GM13976 (cell line): ENCODE measurements around the gene THOP1.

Experiments used
- DNase-seq: peaks from one replicate; pipeline ENCODE4 v3.0.0; 2012; ENCODE audit warnings: low spot score
- in situ Hi-C: fragments of 300-500 bp; cut with MboI; formaldehyde crosslinking; loops from one replicate; pipeline ENCODE4 v1.12.0; 2022; ENCODE audit warnings: low sequenced_read_pairs, mixed read lengths, inconsistent platforms; ENCODE audit not compliant: unreplicated experiment
- TF ChIP-seq, protein P1 (sequence below): IDR thresholded peaks from 2 replicates; pipeline ENCODE4 v1.5.1; 2012; ENCODE audit warnings: borderline replicate concordance, mild to moderate bottlenecking; ENCODE audit not compliant: insufficient read depth; ENCODE audit errors: extremely low read depth, missing control alignments, control extremely low read depth

Gene THOP1

DNA sequence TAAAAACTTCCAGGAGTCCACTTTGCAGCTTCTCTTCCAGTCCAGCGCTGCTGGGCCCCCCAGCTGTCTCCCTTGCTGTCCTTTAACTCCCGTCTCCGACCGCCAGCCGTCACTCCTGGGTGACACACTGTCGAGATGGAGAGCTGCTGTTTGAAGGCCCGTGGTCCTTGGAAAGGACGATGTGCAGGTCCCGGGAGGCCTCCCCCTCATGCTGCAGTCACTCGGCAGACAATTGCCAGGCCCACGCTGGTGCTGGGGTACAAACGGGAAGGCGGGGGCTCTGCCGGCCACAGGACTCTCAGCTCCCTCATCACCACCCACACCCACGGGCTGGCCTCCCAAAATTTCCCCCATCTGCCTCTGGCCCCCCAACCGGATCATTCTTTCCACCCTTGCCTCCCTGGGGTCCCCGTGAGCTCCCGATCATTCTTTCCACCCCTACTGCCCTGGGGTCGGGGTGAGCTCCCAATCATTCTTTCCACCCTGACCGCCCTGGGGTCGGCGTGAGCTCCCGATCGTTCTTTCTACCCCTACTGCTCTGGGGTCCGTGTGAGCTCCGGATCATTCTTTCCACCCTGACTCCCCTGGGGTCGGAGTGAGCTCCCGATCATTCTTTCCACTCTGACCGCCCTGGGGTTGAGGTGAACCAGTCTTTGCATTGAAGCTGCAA is 18.3 kb downstream of the THOP1 start:
- DNase-seq: no peak
- in situ Hi-C loops: no loop called here
- TF ChIP-seq, protein P1, sequence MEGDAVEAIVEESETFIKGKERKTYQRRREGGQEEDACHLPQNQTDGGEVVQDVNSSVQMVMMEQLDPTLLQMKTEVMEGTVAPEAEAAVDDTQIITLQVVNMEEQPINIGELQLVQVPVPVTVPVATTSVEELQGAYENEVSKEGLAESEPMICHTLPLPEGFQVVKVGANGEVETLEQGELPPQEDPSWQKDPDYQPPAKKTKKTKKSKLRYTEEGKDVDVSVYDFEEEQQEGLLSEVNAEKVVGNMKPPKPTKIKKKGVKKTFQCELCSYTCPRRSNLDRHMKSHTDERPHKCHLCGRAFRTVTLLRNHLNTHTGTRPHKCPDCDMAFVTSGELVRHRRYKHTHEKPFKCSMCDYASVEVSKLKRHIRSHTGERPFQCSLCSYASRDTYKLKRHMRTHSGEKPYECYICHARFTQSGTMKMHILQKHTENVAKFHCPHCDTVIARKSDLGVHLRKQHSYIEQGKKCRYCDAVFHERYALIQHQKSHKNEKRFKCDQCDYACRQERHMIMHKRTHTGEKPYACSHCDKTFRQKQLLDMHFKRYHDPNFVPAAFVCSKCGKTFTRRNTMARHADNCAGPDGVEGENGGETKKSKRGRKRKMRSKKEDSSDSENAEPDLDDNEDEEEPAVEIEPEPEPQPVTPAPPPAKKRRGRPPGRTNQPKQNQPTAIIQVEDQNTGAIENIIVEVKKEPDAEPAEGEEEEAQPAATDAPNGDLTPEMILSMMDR: no peak

DNA sequence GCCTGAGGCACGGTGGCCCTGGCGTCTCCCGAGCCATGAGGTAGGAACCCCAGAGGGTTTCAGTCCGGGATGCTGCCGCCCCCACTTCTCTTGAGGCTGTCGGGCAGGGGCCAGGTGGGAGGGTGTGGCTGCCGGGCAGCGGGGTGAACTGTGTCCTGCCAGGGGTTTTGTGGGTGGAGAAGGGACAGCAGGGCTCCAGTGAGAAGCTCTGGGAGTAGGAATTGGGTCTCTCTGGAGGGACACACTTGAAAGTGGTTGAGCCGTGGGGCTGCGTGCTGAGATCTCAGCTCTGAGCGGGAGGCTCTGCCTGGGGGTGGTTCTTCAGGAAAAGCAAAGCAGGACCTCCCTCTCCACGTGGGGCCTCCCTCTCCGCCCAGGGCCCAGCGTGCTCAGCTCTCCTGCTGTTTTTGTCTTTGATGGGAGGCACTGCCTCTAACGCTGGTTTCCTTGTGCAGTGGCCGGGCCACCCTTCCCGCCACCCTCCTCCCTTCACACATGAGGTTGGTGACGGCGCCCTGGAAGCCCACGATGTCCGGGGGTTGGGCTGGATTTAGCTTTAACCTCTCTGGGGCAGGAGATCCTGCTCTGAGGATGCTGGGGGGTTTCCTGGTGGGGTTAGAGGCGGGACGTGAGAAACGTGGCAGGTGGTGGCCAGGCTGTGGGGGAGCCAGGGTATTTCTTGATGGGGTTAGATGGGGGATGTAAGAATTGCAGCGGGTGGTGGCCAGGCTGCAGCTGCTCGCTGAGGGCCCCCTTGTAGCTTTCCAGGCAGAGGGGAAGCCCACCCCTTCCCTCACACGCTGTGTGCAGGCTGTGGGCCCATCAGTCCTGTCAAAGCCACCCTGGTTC is 19.1 kb downstream of the THOP1 start:
- DNase-seq: no peak
- in situ Hi-C loops: no loop called here
- TF ChIP-seq, protein P1: no peak

DNA sequence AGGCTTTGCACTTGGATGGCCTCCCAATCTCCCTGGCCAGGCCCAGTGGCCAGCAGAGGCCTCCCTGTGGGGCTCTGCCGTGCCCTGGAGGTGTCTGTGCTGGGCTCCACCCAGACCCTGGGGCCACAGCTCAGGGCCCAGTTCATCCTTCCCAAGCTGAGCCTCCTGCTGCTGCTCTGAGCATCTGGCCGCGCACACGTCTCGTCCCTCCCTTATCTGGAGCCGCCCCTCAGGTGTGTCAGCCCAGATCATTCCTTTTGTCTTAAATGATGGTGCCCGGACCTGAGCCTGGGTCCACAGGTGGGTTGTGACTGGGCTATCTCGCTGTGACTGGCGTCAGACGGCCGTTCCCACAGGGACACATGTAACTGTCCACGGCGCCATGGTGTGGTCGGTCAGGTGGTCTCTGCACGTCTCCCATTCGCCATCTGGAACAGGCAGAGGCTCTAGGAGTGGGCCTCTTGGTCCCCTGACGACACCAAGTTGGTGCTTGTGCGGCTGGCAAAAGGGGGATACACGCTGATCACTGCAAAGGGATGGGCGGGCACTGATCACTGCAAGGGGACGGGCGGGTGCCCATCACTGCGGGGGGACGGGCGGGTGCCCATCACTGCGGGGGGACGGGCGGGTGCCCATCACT is 20.1 kb downstream of the THOP1 start:
- TF ChIP-seq, protein P1: no peak
- in situ Hi-C loops: no loop called here
- no peak for DNase-seq

DNA sequence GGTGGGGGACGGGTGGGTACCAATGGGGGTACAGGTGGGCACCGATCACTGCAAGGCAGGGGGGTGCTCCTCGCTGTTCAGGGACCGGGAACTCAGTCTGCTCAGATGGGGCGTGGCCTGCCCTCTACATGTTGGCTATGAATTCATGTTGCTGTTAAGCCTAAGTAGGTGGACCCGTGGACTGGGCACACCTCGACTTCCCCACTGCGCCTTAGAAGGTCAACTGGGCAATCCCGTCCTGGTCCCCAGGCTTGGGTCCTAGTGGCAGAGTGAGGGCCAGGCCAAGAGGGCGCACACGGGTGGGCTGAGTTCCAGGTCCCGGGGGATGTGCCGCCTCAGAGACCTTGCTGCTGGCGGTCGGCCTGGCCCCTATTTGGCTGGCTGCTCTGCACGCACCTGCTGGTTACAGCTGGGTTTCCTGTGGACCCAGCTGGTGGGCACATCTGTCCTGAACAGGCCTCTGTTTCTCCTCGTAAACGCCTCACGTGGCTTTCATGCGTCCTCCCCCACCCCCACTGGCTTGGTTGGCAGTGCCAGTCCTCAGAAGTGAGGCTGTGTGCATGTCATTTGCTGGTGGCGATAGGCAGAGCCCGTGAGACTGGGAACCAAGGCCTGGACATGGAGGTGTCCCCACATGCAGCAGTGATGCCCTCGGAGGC is 20.8 kb downstream of the THOP1 start:
- TF ChIP-seq, protein P1: no peak
- DNase-seq: no peak
- in situ Hi-C loops: no loop called here

DNA sequence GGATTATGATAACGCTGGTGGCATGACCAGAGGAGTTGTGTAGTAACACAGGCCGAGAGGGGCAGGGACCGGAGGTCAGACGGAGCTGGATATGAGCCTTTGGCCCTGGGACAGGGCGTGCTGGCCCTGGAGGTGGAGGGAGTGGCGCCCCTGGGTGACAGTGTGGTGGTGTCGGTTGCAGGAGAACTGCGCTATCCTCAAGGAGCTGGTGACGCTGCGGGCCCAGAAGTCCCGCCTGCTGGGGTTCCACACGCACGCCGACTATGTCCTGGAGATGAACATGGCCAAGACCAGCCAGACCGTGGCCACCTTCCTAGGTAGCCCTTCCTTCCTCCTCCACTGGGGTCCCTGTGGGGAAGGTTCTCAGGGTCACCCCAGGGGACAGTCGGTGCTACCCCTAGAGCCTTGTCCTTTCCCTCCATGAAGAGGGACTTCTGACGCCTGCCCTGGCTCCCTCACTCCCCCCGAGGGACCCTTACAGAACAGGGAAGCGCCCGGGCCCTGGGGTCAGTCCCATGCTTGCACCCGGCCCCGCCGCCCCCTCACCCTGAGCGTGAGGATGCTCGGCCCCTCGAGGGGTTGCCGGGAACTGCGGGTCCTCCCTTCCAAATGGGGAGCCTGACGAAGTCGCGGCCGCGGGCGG is 21.6 kb downstream of the THOP1 start:
- in situ Hi-C loops: no loop called here
- TF ChIP-seq, protein P1: no peak
- DNase-seq: no peak

DNA sequence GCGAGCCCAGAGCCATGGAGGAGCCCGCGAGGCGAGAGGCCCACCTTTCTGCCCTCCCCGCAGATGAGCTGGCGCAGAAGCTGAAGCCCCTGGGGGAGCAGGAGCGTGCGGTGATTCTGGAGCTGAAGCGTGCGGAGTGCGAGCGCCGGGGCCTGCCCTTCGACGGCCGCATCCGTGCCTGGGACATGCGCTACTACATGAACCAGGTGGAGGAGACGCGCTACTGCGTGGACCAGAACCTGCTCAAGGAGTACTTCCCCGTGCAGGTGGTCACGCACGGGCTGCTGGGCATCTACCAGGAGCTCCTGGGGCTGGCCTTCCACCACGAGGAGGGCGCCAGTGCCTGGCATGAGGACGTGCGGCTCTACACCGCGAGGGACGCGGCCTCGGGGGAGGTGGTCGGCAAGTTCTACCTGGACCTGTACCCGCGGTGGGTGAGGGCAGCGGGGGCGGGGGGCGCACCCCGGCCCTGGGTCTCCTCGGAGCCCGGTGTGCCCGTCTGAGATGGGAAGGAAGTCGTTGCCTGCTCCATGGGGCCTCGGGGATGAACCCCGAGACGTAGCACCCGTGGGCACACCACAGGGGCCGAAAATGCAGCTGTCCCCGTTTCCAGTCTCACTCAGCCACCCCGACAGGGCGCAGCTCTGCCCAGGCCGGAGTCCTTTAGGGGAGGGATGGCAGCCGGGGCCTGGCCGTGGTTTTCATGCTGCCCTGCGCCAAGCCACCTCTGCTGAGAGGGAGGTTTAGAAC is 22.3 kb downstream of the THOP1 start:
- in situ Hi-C loops: no loop called here
- TF ChIP-seq, protein P1: no peak
- no peak for DNase-seq
